HG02852 (cell line): ENCODE measurements around the gene SPG11.
"Not testable (repeated sequence)": the region's sequence is repeated elsewhere in the genome, so short reads cannot be mapped to it uniquely, and the experiment has no call there.

Experiments used
- ATAC-seq: cut with Tn5 transposase; IDR thresholded peaks from one replicate; pipeline ENCODE4 v1.9.1; 2021; ENCODE audit warnings: mild to moderate bottlenecking, moderate library complexity; ENCODE audit not compliant: unreplicated experiment

The SPG11 gene

DNA sequence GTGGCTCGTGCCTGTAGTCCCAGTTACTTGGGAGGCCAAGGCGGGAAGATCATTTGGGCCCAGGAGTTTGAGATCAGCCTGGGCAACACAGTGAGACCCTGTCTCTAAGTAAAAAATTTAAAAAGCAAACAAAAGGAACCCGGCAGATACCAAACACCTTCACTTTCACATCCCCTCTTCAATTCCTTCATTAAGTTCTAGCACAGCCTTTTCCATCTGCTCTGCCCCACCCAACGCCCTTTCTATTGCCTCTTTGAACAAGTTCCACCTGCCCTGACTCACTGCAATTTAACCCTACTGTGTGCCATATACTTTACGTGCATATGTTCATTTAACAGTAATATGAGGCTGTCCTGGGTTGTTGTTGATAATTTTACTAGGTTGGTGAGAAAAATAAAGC lies 12.4 kb upstream of the SPG11 start:
- no peak for ATAC-seq

- no peak for ATAC-seq
Measured at GRCh38 chr15:44673639-44674038, 10.2 kb upstream of the SPG11 start.

- no peak for ATAC-seq
Measured at GRCh38 chr15:44670087-44670950, 6.9 kb upstream of the SPG11 start.

DNA sequence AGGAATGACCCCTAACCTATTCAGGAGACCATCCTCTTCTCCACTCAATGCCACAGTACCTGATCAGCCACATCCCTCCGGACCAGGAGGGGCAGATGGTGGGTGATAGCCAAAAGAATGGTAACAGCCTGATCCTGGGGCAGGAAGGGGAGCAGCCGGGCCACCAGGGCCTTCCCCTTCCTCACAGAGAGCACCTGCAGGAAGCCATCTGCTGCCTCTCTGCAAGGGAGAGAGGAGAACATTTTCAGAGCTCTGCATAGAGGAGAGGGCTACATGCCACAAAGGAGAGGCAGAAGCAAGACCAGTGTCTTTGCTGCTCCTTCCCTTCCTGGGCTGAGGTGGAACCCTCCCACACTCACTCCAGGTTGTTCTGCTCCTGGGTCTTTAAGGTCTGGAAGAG lies 5.5 kb upstream of the SPG11 start:
- no peak for ATAC-seq

GRCh38 chr15:44667039-44667360 lies 3.5 kb upstream of the SPG11 start:
- ATAC-seq = no peak

GRCh38 chr15:44666210-44667038 lies 3.0 kb upstream of the SPG11 start:
- no peak for ATAC-seq

DNA sequence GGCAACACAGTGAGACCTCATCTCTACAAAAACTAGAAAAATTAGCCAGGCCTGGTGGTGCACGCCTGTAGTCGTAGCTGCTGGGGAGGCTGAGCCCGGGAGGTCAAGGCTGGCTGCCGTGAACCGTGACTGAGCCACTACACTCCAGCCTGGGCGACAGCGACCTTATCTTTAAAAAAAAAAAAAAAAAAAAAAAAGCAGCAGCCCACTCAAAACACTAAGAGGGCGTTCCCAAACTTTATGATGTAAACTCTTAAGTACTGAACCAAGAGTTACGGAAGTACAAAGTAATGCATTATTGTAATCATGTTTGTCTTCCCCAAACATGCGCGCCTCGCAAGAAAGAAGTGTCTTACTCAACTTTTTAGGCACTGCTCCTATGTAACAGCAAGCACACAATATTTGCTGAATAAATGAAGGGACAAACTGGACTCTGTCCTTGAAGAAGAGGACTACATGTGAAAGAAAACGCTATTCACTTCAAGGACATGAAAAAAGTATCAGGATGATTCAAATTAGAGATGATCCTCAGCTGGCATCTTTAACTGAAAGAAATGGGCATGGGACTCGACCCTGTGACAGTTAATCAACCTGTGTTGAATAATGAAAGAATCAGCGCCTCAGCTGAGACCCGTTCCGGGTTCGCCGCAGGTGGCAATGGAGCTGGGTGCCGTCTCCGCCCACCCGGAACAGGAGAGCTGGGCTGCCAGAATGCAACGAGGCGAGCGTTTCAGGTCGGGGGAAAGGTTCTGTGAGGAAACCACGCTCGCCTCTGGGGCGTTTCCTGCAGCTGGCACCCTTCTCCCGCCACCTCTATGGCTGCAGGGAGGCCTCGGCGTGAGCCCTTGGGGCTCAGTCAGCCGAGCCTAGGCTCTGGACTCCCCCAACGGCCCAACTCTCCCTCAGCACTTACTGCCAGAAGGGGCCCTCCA lies 718 bp downstream of the SPG11 start:
- ATAC-seq = peak; percentile 43

DNA sequence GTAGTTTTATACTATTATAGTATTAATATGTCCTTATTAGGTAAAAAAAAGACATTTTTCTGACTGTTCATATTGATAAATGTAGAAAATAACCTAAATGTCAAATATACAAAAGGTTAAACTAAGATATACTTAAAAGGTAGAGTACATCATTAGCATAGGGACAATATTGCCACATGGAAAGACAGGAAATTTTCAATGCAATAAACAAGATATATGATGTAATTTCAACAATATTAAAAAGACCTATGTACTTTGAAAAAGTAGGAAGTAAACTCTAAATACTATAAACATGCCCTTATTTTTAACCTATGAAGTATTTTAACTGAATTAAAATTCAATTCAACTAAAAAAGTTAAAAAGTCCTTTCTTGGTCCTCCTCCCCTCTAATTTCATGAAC lies 1.9 kb downstream of the SPG11 start:
- ATAC-seq = no peak

- no peak for ATAC-seq
Measured at GRCh38 chr15:44659056-44659455, 4.4 kb downstream of the SPG11 start.

- ATAC-seq = no peak
Measured at GRCh38 chr15:44657378-44657777, 6.1 kb downstream of the SPG11 start.

DNA sequence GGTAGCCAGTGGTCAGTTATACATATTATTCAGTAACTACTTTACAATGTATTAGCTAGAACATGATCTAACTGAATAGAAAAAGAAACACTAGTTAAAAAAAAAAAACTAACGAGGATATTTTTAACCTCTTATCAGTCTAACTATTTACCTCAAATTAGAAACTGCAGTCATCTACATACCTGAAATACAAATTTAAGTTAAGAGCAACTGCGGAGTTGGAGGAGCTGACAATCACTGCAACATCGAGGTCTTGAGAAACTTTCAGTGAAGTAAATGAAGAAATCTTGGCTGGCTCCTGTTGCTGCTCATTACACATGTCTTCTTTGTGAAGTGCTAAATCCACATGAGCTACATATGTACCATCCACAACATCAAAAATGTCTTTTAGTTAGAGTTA lies 6.5 kb downstream of the SPG11 start:
- no peak for ATAC-seq

DNA sequence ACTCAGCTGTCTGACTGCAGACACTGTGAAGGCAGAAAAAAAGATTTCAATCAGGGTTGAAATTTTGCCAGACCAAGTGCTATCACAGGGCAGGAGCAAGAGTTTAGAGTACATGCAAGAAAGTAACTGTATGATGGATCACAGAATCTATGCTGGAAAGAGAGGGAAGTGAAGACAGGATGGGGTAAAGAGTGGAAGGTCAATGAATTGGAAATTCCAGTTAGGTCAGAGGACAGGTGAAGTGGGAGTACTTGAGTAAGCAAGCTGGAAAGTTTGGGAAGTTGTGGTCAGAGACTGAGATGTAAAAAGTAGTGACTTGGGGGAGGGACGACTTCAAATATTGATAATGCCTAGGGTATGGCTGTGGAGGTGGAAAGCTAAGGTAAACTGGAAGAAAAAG lies 7.2 kb downstream of the SPG11 start:
- no peak for ATAC-seq

DNA sequence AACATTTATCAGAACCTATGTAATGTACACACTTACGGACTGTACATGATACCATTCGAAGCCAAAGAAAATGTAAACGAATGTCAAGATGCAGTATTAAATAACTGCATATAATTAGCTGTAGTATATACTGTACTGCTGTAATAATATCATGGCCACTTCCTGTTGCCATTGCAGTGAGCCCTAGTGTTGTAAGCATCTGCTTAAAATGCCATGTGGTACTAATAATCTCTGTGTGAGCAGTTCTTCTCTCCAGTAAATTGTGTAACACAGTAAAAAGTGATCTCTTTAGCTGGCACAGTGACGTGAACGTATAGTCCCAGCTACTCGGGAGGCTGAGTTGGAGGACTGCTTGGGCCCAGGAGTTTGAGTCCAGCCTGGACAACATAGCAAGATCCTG lies 8.6 kb downstream of the SPG11 start:
- ATAC-seq = no peak

DNA sequence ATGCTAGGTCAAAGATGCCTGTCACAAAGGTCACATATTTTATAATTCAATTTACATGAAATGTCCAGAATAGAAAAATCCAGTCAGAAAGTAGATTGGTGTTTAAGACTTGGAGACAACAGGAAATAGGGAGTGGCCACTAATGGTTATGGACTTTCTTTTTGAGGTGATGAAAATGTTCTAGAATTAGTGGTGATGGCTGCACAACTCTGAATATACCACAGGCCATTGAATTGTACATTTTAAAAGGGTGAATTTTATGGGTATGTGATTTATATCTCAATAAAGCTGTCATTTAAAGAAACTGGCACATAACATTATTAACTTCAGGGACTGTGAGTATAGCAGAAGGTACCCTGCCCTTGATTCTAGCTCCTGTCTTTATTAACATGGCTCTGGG lies 15.8 kb downstream of the SPG11 start:
- no peak for ATAC-seq

DNA sequence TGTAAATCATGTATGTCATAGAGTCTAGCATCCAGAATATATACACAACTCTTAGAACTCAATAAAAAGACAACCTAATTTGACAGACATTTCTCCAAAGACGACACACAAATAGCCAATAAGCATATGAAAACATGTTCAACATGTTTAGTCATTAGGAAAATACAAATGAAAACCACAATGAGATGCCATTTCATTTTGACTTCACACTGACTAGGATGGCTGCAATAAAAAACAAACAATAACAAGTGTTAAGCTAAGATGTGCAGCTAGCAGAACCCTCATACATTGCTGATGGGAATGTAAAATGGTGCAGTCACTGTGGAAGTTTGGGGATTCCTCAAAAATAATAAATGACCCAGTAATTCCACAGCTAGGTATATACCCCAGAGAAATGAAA lies 16.4 kb downstream of the SPG11 start:
- no peak for ATAC-seq

- ATAC-seq = no peak
Measured at GRCh38 chr15:44646460-44646859, 17.0 kb downstream of the SPG11 start.

DNA sequence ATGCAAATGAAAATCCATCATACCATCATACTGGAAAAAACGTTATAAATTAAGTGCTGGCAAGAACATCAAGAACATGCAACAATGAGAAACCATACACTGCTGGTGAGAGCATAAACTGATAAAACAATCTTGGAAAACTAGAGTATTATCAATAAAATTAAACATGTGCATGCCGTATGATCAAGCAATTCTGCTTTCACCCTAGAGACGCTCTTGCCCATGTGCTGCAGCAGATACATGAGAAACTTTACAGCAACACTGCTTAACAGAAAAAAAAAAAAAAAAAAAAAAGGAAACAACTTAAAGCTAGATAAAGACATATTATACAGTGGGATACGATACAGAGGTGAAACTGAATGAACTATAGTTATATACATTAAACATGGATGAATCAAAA lies 21.8 kb downstream of the SPG11 start:
- ATAC-seq = no peak

DNA sequence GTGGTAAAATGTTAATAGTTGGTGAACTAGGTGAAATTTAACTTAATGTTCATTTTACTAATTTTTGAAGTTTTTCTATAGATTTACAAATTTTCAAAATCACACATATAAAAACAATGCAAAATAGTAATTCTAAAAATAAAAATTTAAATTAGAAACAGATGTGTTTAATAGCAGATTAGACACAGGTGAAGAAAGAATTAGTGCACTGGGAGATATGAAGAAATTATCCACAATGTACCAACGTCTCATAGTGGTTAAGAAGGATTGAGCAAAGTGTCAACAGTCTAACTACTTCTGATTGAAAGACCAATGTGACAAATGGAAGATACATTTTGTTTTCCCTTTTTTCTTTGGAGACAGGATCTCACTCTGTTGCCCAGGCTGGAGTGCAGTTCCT lies 26.5 kb downstream of the SPG11 start:
- no peak for ATAC-seq

DNA sequence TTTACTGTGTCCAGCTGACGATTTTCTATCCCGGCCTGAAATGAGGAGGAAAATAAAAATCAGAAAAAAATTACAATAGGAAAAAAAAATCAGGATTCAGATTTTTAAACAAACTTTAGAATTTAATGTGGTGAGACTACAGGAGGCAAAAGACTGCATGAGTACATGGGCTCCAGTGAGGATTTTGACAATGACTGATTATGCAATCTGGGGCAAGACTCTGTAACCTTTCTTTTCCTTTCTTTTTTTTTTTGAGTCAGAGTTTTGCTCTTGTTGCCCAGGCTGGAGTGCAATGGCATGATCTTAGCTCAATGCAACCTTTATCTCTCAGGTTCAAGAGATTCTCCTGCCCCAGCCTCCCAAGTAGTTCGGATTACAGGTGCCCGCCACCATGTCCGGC lies 29.9 kb downstream of the SPG11 start:
- no peak for ATAC-seq

DNA sequence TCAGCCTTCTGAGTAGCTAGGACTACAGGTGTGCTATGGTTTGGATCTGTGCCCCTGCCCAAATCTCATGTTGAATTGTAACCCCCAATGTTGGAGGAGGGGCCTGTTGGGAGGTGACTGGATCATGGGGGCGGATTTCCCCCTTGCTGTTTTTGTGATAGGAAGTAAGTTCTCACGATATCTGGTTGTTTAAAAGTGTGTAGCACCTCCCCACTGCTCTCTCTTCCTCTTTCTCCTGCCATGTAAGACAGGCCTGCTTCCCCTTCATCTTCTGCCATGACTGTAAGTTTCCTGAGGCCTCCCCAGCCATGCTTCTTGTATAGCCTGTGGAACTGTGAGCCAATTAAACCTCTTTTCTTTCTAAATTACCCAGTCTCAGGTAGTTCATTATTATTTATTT lies 38.2 kb downstream of the SPG11 start:
- not testable (repeated sequence) for ATAC-seq

- no peak for ATAC-seq
Measured at GRCh38 chr15:44623178-44623577, 40.3 kb downstream of the SPG11 start.
